ENCODE measurements around the gene ZNF460.
"Not testable (repeated sequence)": the region's sequence is repeated elsewhere in the genome, so short reads cannot be mapped to it uniquely, and the experiment has no call there.

Gene ZNF460

DNA sequence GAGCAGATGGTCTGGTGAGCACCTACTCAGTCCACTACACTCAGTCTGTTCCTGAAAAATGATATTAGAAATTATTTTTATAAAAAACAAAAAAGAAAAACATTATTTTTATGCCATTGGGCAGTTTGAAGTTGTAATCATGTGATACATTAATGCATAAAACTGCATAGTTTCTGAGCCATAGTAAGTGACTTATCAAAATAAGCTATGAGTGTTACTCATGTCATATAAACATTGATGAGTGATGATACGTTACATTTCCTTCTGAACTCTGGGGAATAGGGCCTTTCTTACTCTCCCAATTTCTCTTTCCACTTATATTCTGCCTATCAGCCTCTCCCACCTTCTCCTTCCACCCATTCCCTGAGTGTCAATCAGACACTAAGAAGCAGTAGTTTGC lies 31.0 kb upstream of the ZNF460 start:
- Histone ChIP-seq H3K4me3 (ENCODE audit: low read length) (no peak overlapping the region), H3K27me3 (ENCODE audit: insufficient read depth, low read length) (no peaks in the 10 kb centered on the region), H3K9me3 (ENCODE audit: insufficient read depth, low read depth, low read length) (no peaks in the 10 kb centered on the region), H3K9ac (ENCODE audit: low read depth, low read length) (no peak overlapping the region), H3K4me1 (ENCODE audit: insufficient read depth, low read length) (no peaks in the 10 kb centered on the region), H3K27ac (ENCODE audit: low read depth, low read length) (no peak overlapping the region), H3K36me3 (ENCODE audit: insufficient read depth, low read length) (peaks cover 78% of the 10 kb centered on the region)
- no CpG with 5 or more reads among the region's 1 CpG for WGBS

DNA sequence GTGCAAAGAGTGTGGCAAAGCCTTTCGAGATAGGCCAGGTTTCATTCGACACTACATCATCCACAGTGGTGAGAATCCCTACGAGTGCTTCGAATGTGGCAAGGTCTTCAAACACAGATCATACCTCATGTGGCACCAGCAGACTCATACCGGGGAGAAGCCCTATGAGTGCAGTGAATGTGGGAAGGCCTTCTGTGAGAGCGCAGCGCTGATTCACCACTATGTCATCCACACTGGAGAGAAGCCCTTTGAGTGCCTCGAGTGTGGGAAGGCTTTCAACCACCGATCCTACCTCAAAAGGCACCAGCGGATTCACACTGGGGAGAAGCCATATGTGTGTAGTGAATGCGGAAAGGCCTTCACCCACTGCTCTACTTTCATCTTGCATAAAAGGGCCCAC lies 26.5 kb upstream of the ZNF460 start:
- not testable (repeated sequence) for H3K9me3 ChIP-seq (ENCODE audit: insufficient read depth, low read depth, low read length); H3K27ac ChIP-seq (ENCODE audit: low read depth, low read length); H3K27me3 ChIP-seq (ENCODE audit: insufficient read depth, low read length); H3K4me3 ChIP-seq (ENCODE audit: low read length); H3K4me1 ChIP-seq (ENCODE audit: insufficient read depth, low read length); H3K9ac ChIP-seq (ENCODE audit: low read depth, low read length)
- H3K36me3 ChIP-seq (ENCODE audit: insufficient read depth, low read length): peaks cover 54% of the 10 kb centered on the region
- WGBS: 94% methylated on average over 11 of the region's 11 CpGs

DNA sequence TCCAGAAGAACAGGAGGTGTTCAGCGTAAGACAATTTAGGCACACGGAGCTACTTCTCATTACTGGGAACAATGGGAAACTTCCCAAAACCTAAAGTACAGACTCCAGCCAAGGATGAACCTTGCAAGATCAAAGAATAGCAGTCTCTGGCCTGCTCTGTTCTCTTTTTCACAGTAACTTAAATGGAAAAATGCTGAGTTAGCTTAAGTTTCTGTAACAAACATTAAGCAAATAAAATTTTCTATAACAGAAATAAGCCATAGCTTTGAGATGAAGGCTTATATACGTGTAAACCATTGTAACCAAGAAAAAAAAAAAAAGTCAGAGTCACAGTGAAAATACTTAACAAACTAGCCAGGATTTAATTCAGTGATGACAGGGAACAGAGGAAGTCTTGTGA lies 18.2 kb upstream of the ZNF460 start:
- Histone ChIP-seq H3K4me3 (ENCODE audit: low read length) (no peak overlapping the region), H3K36me3 (ENCODE audit: insufficient read depth, low read length) (peaks cover under 1% of the 10 kb centered on the region; the same call in 1 of the 2 replicates), H3K4me1 (ENCODE audit: insufficient read depth, low read length) (peaks cover 6% of the 10 kb centered on the region), H3K9me3 (ENCODE audit: insufficient read depth, low read depth, low read length) (no peaks in the 10 kb centered on the region), H3K27me3 (ENCODE audit: insufficient read depth, low read length) (no peaks in the 10 kb centered on the region), H3K27ac (ENCODE audit: low read depth, low read length) (no peak overlapping the region), H3K9ac (ENCODE audit: low read depth, low read length) (no peak overlapping the region)
- 95% methylated on average over 2 of the region's 3 CpGs for WGBS

DNA sequence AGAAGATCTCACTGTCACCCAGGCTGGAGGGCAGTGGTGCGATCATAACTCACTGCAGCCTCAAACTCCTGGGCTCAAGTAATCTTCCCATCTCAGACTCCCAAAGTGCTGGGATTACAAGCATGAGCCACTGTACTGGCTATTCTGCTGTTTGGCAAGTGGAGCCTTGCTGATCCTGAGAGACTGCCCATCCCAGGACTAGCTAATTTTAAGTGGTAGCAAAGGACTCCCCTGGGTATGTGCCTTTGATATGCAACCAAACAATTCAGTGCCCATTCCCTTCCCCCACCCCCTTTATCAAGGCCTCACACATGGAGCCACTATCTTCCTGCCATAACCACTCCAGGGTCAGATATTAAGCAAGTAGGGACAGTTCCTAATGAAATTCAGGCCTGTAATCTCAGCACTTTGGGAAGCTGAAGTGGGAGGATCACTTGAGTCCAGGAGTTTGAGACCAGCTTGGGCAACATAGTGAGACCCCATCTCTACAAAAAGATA lies 17.0 kb upstream of the ZNF460 start:
- H3K4me1 ChIP-seq (ENCODE audit: insufficient read depth, low read length): peaks cover 6% of the 10 kb centered on the region
- H3K9me3 ChIP-seq (ENCODE audit: insufficient read depth, low read depth, low read length): no peaks in the 10 kb centered on the region
- WGBS: 95% methylated on average over 1 of the region's 1 CpG
- no peak overlapping the region for H3K4me3 ChIP-seq (ENCODE audit: low read length)
- H3K36me3 ChIP-seq (ENCODE audit: insufficient read depth, low read length): no peaks in the 10 kb centered on the region
- H3K9ac ChIP-seq (ENCODE audit: low read depth, low read length): no peak overlapping the region
- no peaks in the 10 kb centered on the region for H3K27me3 ChIP-seq (ENCODE audit: insufficient read depth, low read length)
- H3K27ac ChIP-seq (ENCODE audit: low read depth, low read length): no peak overlapping the region

DNA sequence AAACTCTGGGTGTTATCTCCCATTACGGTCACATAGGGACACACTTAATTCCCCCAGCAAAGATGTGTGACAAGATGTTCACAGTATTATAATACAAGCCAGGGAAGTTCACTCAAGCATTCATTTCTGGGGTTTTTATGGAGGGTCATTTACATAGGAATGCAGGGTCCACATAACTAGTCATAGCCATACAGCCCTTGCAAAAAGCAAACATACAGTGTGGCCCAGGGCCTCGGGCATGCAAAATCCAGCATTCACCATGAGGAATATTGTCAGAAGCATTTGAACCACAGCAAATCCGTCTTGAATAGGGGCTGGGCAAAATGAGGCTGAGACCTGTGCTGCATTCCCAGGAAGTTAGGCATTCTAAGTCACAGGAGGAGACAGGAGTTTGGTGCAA lies 13.0 kb upstream of the ZNF460 start:
- H3K4me3 ChIP-seq (ENCODE audit: low read length): no peak overlapping the region
- WGBS: 73% methylated on average over 3 of the region's 3 CpGs
- no peak overlapping the region for H3K27ac ChIP-seq (ENCODE audit: low read depth, low read length)

DNA sequence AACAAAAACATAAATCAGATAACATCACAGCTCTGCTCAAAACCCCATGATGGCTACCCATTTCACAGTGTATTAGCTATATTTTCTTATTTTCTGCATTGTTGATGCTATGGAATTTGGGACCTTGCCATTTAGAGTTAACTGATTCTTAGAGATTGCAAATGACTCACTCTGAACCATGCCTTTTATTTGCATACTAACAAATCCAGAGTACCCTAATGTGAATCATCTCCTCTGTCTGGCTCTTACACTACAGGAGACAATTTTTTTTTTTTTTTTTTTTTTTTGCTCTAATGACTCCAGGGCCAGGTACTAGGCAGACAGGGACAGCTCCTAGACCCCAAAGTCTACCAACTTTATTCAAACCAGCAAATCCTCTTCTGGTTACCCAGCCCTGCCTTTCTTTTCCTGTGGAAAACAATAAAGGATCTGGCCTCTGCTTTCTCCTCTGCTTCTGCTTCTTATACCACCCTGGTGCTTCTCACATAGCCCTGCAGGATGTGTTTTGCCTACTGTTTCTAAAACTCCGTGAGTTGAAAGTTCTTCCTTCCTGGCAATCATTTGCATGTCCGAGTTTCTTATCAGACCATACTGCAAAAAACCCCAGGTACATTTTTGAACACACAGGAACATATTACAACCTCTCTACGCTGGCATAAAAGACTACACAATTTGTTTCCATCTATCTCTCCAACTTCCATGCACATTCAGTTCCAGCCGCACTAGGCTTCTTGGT lies 10.6 kb upstream of the ZNF460 start:
- Histone ChIP-seq H3K9ac (ENCODE audit: low read depth, low read length) (no peak overlapping the region), H3K9me3 (ENCODE audit: insufficient read depth, low read depth, low read length) (no peaks in the 10 kb centered on the region), H3K27me3 (ENCODE audit: insufficient read depth, low read length) (peaks cover 4% of the 10 kb centered on the region; the same call in 1 of the 2 replicates), H3K36me3 (ENCODE audit: insufficient read depth, low read length) (no peaks in the 10 kb centered on the region), H3K4me1 (ENCODE audit: insufficient read depth, low read length) (no peaks in the 10 kb centered on the region; the same call in 1 of the 2 replicates), H3K4me3 (ENCODE audit: low read length) (no peak overlapping the region), H3K27ac (ENCODE audit: low read depth, low read length) (no peak overlapping the region)
- 88% methylated on average over 4 of the region's 4 CpGs for WGBS

More for the DNA sequence above, 13.0 kb upstream of the ZNF460 start:
- Histone ChIP-seq H3K9ac (ENCODE audit: low read depth, low read length) (no peak overlapping the region), H3K27me3 (ENCODE audit: insufficient read depth, low read length) (peaks cover 4% of the 10 kb centered on the region; the same call in 1 of the 2 replicates), H3K36me3 (ENCODE audit: insufficient read depth, low read length) (no peaks in the 10 kb centered on the region), H3K4me1 (ENCODE audit: insufficient read depth, low read length) (peaks cover 6% of the 10 kb centered on the region), H3K9me3 (ENCODE audit: insufficient read depth, low read depth, low read length) (no peaks in the 10 kb centered on the region)

DNA sequence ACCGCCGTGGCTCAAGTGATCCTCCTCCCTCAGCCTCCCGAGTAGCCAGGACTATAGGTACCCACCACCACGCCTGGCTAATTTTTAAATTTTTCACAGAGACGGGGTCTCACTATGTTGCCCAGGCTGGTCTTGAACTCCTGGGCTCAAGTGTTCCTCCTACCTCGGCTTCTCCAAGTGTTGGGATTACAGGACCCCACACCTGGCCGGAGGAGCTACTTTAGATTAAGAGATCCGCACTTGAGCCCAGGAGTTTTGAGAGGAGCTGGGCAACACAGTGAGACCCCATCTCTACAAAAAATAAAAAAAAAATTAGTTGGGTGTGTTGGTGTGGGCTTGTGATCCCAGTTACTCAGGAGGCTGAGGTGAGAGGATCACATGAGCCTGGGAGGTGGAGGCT lies 9.0 kb upstream of the ZNF460 start:
- no peak overlapping the region for H3K27ac ChIP-seq (ENCODE audit: low read depth, low read length)
- no peaks in the 10 kb centered on the region; the same call in 1 of the 2 replicates for H3K4me1 ChIP-seq (ENCODE audit: insufficient read depth, low read length)
- WGBS: 95% methylated on average over 8 of the region's 8 CpGs
- peaks cover 5% of the 10 kb centered on the region; the same call in 1 of the 2 replicates for H3K27me3 ChIP-seq (ENCODE audit: insufficient read depth, low read length)
- no peak overlapping the region for H3K4me3 ChIP-seq (ENCODE audit: low read length)
- no peak overlapping the region for H3K9ac ChIP-seq (ENCODE audit: low read depth, low read length)
- no peaks in the 10 kb centered on the region for H3K9me3 ChIP-seq (ENCODE audit: insufficient read depth, low read depth, low read length)
- no peaks in the 10 kb centered on the region for H3K36me3 ChIP-seq (ENCODE audit: insufficient read depth, low read length)

DNA sequence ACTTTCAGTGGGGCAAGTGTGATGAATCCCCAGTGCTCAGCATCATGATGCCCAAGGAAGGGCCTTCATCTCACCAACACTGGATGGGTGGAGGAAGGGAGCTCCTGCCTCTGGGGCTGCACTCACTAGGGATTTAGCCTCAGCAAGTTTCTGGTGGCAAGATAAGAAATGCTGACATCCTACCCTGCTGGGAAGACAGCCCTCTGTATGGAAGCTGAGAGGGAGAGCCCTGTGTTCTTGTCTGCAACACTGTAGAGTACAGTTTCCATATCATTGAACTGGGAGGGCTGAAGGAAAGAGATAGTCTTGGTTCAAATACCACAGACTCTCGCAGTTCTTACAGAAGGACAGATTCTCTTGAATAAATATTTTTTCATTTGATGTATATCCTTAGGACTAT lies 7.3 kb upstream of the ZNF460 start:
- WGBS: no CpG with 5 or more reads among the region's 1 CpG
- H3K9me3 ChIP-seq (ENCODE audit: insufficient read depth, low read depth, low read length): no peaks in the 10 kb centered on the region
- H3K27me3 ChIP-seq (ENCODE audit: insufficient read depth, low read length): peaks cover 11% of the 10 kb centered on the region; the same call in 1 of the 2 replicates
- no peaks in the 10 kb centered on the region for H3K36me3 ChIP-seq (ENCODE audit: insufficient read depth, low read length)
- H3K9ac ChIP-seq (ENCODE audit: low read depth, low read length): no peak overlapping the region
- no peaks in the 10 kb centered on the region; the same call in 1 of the 2 replicates for H3K4me1 ChIP-seq (ENCODE audit: insufficient read depth, low read length)
- no peak overlapping the region for H3K4me3 ChIP-seq (ENCODE audit: low read length)
- H3K27ac ChIP-seq (ENCODE audit: low read depth, low read length): no peak overlapping the region

DNA sequence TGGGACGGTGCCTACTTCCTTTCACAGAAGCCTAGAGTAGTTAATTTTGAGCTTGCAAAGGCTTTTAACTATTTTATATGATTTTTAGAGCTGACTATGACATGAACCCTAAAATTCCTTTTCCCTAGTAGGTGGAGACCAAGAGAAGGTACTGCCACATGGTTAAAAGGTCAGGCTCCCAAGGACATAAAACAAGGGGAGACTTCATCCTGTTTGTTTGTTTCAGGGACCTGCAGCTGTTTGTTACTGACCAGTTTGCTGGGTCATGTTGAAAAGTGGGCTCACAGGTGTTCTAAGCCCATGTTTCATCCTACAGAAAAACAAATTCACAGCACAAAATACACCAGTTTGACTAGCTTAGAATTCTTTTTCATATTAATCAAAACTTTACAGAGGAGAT lies 3.9 kb upstream of the ZNF460 start:
- H3K4me1 ChIP-seq (ENCODE audit: insufficient read depth, low read length): peaks cover 5% of the 10 kb centered on the region; the same call in 1 of the 2 replicates
- H3K36me3 ChIP-seq (ENCODE audit: insufficient read depth, low read length): no peaks in the 10 kb centered on the region
- H3K27ac ChIP-seq (ENCODE audit: low read depth, low read length): no peak overlapping the region
- no peak overlapping the region for H3K9ac ChIP-seq (ENCODE audit: low read depth, low read length)
- 62% methylated on average over 1 of the region's 1 CpG for WGBS
- peaks cover 11% of the 10 kb centered on the region; the same call in 1 of the 2 replicates for H3K27me3 ChIP-seq (ENCODE audit: insufficient read depth, low read length)
- no peak overlapping the region for H3K4me3 ChIP-seq (ENCODE audit: low read length)
- no peaks in the 10 kb centered on the region for H3K9me3 ChIP-seq (ENCODE audit: insufficient read depth, low read depth, low read length)

DNA sequence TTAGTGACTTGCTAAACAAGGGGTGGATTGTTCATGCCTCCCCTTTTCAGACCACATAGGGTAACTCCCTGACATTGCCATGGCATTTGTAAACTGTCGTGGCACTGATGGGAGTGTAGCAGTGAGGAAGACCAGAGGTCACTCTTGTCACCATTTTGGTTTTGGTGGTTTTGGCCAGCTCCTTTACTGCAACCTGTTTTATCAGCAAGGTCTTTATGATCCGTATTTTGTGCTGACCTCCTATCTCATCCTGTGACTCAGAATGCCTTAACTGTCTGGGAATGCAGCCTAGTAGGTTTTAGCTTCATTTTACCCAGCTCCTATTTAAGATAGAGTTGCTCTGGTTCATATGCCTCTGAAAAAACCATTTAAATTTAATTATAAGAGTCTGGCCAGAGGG lies 1.8 kb upstream of the ZNF460 start:
- H3K27me3 ChIP-seq (ENCODE audit: insufficient read depth, low read length); H3K9ac ChIP-seq (ENCODE audit: low read depth, low read length); H3K9me3 ChIP-seq (ENCODE audit: insufficient read depth, low read depth, low read length); H3K27ac ChIP-seq (ENCODE audit: low read depth, low read length); H3K36me3 ChIP-seq (ENCODE audit: insufficient read depth, low read length); H3K4me3 ChIP-seq (ENCODE audit: low read length): not testable (repeated sequence)
- H3K4me1 ChIP-seq (ENCODE audit: insufficient read depth, low read length): peaks cover 12% of the 10 kb centered on the region; the same call in 1 of the 2 replicates
- 91% methylated on average over 2 of the region's 2 CpGs for WGBS

DNA sequence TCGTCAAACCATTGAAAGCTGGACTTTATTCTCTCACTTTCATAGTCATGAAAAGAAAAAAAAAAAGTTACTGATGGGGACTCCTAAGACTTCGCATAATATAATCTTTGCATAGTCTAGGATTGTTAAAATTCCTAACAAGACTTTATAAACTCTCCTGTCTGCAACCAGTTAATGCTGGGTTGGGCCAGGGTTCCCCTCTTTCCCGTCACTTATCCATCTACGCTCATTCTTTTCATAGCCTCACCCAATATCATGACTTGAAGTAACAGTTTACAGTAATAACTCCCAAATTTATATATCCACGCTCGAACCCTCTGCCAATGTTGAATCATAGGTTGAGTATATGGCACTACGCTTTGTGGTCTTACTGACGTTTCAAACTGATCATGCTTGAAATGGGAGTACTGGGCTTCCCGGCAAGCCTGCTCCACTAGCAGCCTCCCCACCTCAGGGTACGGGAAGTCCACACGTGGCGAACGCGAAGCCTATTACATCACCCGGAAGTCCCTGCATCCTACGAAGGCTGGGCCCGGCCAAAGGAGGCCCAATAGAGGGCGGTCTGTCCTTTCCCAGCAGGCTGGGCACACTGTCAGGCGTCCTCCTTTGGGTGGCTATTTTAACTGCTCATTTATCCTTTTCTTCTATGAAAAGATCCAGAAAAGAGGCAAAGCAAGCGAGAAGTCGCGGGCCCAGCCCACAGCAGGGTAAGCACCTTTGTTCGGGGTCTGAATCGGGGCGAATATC lies 694 bp upstream of the ZNF460 start:
- Histone ChIP-seq H3K9ac (ENCODE audit: low read depth, low read length) (peak overlapping the region; percentile 97), H3K27ac (ENCODE audit: low read depth, low read length) (peak overlapping the region; percentile 96), H3K36me3 (ENCODE audit: insufficient read depth, low read length) (peaks cover 19% of the 10 kb centered on the region), H3K4me3 (ENCODE audit: low read length) (peak overlapping the region; percentile 88), H3K27me3 (ENCODE audit: insufficient read depth, low read length) (peaks cover 7% of the 10 kb centered on the region; the same call in 1 of the 2 replicates), H3K9me3 (ENCODE audit: insufficient read depth, low read depth, low read length) (no peaks in the 10 kb centered on the region), H3K4me1 (ENCODE audit: insufficient read depth, low read length) (peaks cover 12% of the 10 kb centered on the region; the same call in 1 of the 2 replicates)
- 13% methylated on average over 25 of the region's 25 CpGs for WGBS

All from HUES64 (cell line).